Calu3 (cell line): ENCODE data around the gene EXOC7. TPM values are rescaled to one million over a fixed set of nuclear protein-coding genes. Genes with fewer than 3 reads are reported as not detected.

Source experiments
- BruUV-seq: library from RNA; stranded (reverse); fragments of 400-500 nt; replicated peaks from 2 replicates; lab custom pipeline; 2021; lab: Mats Ljungman, UMichigan
- CTCF ChIA-PET: fragments of 300-600 bp; sonication (Branson Sonifier 250); formaldehyde crosslinking; loops from one replicate; lab custom pipeline; 2022; ENCODE audit warnings: antibody characterized with exemption; lab: Charles Lee
- DNase-seq: peaks from one replicate; pipeline ENCODE4 v3.0.0; 2022
- H3K27ac Mint-ChIP-seq: one replicate; pipeline ENCODE4 v1.8.0; 2022; ENCODE audit warnings: mixed read lengths; ENCODE audit not compliant: unreplicated experiment
- H3K27me3 Mint-ChIP-seq: one replicate; pipeline ENCODE4 v1.8.0; 2022; ENCODE audit warnings: mixed read lengths; ENCODE audit not compliant: unreplicated experiment
- H3K36me3 Mint-ChIP-seq: one replicate; pipeline ENCODE4 v1.8.0; 2022; ENCODE audit warnings: mild to moderate bottlenecking, moderate library complexity, mixed read lengths; ENCODE audit not compliant: insufficient read depth, unreplicated experiment
- H3K4me1 Mint-ChIP-seq: one replicate; pipeline ENCODE4 v1.8.0; 2022; ENCODE audit warnings: mild to moderate bottlenecking, low read depth, mixed read lengths; ENCODE audit not compliant: unreplicated experiment
- H3K4me3 Mint-ChIP-seq: one replicate; pipeline ENCODE4 v1.8.0; 2022; ENCODE audit warnings: mild to moderate bottlenecking, low read depth, moderate library complexity, mixed read lengths; ENCODE audit not compliant: unreplicated experiment
- H3K9me3 Mint-ChIP-seq: one replicate; pipeline ENCODE4 v1.8.0; 2022; ENCODE audit warnings: low read depth, mixed read lengths; ENCODE audit not compliant: unreplicated experiment
- intact Hi-C: fragments of 100-400 bp; cut with micrococcal nuclease; formaldehyde crosslinking; loops from one replicate; pipeline ENCODE4 v1.10.0; 2022; ENCODE audit not compliant: unreplicated experiment
- total RNA-seq: library from RNA; stranded (reverse); gene quantifications from 2 replicates; pipeline ENCODE4 v1.2.3, GENCODE V29; 2022
- TF ChIP-seq, protein P1 (sequence below): fragments of 200-600 bp; IDR thresholded peaks from one replicate; pipeline ENCODE4 v1.8.0; 2022; ENCODE audit warnings: antibody characterized with exemption; ENCODE audit not compliant: unreplicated experiment

EXOC7 gene
- total RNA-seq, 1 experiment from 2014 or later = 122 TPM

DNA sequence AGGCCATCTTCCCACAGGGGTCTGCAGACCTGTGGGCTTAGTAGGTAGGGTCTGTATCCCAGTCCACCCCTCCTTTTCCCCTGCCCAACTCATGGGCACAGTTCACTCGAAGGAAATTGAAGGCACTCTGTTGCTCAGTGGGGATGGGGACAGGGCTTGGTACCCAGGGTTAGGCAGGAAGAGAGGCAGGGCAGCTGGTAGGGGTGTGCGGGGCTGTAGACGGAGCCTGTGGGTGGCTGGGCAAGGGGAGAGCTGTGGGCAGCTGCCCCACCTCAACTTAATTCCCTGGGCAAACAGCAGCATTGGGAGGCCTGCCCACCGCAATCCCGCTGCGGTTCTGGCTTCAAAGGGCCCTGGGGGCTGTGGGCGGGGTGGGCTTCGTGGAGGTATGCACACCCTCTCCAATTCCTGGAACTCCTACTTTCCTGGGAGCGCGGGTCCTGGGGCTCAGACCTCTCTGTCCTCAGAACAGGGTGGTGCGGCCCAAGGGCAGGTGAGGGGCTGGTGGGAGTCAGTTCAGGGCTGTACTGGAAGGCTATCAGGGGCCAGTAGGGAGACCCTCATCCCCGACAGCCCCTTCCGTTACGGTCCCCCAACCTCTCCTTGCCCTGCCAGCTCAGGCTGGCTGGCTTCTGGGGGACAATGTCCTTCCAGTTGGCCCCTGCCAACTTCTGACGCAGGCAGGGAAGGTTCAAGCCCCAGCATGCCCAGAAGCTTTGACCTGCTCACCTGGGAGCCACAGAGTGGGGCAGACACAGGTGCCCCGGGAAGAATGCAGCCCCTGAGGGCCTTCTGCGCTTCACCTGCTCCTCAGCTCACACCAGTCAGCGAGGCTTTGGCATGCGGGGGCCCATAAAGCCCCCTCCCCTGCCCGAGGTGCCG is 28.3 kb upstream of the EXOC7 start:
- TF ChIP-seq, protein P1, sequence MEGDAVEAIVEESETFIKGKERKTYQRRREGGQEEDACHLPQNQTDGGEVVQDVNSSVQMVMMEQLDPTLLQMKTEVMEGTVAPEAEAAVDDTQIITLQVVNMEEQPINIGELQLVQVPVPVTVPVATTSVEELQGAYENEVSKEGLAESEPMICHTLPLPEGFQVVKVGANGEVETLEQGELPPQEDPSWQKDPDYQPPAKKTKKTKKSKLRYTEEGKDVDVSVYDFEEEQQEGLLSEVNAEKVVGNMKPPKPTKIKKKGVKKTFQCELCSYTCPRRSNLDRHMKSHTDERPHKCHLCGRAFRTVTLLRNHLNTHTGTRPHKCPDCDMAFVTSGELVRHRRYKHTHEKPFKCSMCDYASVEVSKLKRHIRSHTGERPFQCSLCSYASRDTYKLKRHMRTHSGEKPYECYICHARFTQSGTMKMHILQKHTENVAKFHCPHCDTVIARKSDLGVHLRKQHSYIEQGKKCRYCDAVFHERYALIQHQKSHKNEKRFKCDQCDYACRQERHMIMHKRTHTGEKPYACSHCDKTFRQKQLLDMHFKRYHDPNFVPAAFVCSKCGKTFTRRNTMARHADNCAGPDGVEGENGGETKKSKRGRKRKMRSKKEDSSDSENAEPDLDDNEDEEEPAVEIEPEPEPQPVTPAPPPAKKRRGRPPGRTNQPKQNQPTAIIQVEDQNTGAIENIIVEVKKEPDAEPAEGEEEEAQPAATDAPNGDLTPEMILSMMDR = no peak
- no TSS peak for BruUV-seq
- intact Hi-C loops = no loop called here
- H3K27me3 Mint-ChIP-seq = no peaks in the 10 kb centered on the region
- H3K9me3 Mint-ChIP-seq = no peaks in the 10 kb centered on the region
- H3K4me3 Mint-ChIP-seq = peak overlapping the region; percentile 55
- no peak overlapping the region for H3K27ac Mint-ChIP-seq
- H3K36me3 Mint-ChIP-seq = peaks cover 4% of the 10 kb centered on the region
- CTCF ChIA-PET = interaction anchor here (1.1 to 2.2 kb wide), 4 partner anchors 10 to 148 kb away, joined by 3 to 21 read pairs (median 12); no protein-coding TSS in a partner anchor
- no peak for DNase-seq
- peaks cover 18% of the 10 kb centered on the region for H3K4me1 Mint-ChIP-seq

DNA sequence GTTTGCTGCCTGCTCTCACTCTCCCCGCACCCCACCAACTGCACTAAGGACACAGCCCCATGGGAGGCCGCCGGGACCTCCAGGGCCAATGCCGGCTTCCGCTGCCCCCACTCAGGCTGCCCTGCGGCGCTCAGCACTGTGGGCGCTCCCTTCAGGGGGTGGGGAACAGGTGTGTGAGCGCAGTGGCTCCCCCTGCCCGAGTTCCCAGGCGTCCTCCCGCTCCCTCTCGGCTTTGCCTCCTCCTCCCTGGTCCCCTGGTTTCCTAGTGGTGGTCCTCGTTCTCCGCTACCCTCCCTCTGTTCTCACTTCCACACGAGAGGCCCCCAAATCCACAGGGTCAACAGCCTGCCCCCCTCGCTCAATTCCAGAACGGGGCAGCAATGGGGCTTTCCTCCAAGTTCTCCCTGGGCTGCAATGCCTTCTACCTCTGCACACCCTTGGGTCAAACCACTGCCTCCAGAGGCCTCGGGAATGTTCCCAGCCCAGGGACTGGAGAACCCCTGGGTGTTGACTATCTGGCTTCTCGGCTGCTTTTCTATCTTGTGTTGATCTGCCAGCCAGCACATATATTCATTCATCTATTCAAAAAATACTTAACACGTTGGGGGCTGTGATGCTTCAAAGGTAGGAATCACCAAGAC is 27.6 kb upstream of the EXOC7 start:
- Mint-ChIP-seq H3K36me3 (peaks cover 4% of the 10 kb centered on the region), H3K4me3 (no peak overlapping the region), H3K9me3 (no peaks in the 10 kb centered on the region), H3K4me1 (peaks cover 18% of the 10 kb centered on the region), H3K27ac (no peak overlapping the region), H3K27me3 (no peaks in the 10 kb centered on the region)
- CTCF ChIA-PET = no interaction called here
- TF ChIP-seq, protein P1 = no peak
- no TSS peak for BruUV-seq
- DNase-seq = no peak
- intact Hi-C loops = no loop called here

DNA sequence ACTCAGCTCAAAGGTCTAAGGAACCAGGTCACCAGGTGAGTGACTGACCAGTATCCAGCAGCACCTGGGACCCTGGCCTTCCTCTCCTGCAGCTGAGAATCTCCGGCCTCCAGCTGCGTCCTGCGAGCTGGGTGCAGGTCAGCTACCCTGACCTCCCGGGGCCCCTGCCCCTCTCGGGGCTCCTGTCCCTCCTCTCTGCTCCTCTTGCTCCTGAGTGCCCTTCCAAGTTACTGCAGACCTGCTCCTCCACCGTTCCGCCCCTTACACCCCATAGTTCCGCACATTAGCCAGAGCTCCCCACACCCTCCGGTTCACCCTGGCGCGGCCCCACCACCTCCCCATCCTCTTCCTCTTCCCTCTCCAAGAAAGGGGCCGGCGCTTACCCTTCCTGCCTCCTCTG is 26.9 kb upstream of the EXOC7 start:
- no peak for DNase-seq
- TF ChIP-seq, protein P1 = no peak
- peaks cover 4% of the 10 kb centered on the region for H3K36me3 Mint-ChIP-seq
- CTCF ChIA-PET = no interaction called here
- H3K4me3 Mint-ChIP-seq = no peak overlapping the region
- peaks cover 18% of the 10 kb centered on the region for H3K4me1 Mint-ChIP-seq
- BruUV-seq = no TSS peak
- no peaks in the 10 kb centered on the region for H3K27me3 Mint-ChIP-seq
- H3K9me3 Mint-ChIP-seq = no peaks in the 10 kb centered on the region
- H3K27ac Mint-ChIP-seq = no peak overlapping the region
- intact Hi-C loops = no loop called here

DNA sequence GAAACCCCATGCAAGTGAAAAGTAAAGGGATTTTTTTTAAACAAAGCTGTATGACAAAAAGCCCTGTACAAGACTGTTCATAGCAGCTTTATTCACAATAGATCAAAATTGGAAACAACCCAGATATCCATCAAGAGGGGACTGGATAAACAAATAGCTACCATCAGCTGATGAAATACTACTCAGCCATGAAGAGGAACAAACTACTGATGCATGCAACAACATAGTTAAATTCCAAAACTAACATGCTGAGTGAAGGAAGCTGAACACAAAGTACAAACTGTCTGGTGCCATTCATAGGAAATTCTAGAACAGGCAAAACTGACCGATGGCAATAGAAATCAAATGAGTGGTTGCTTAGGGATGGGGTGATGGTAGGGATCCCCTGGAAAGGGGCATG is 22.3 kb upstream of the EXOC7 start:
- CTCF ChIA-PET = interaction anchor here (0.8 to 1.5 kb wide), 2 partner anchors 13 to 154 kb away, joined by 3 to 4 read pairs; no protein-coding TSS in a partner anchor
- Mint-ChIP-seq H3K27me3 (no peaks in the 10 kb centered on the region), H3K9me3 (no peaks in the 10 kb centered on the region), H3K4me1 (no peaks in the 10 kb centered on the region), H3K36me3 (no peaks in the 10 kb centered on the region), H3K4me3 (no peak overlapping the region), H3K27ac (no peak overlapping the region)
- TF ChIP-seq, protein P1 = no peak
- no TSS peak for BruUV-seq
- no peak for DNase-seq
- intact Hi-C loops = no loop called here
